ENCODE data around the gene P3H3.

GRCh38 chr12:6834873-6835272 is 6.7 kb downstream of the P3H3 start:
- TF ChIP-seq CTCF (conservative IDR thresholded peaks at IDR 0.05; ENCODE audit: low read depth, low read length) (no peak), CEBPB (IDR thresholded peaks at IDR 0.05; ENCODE audit: low read depth, low read length) (no peak), BHLHE40 (IDR thresholded peaks at IDR 0.05; ENCODE audit: low read depth, low read length) (no peak), POLR2A (IDR thresholded peaks at IDR 0.05; ENCODE audit: low read depth, low read length) (no peak), RCOR1 (IDR thresholded peaks at IDR 0.05; ENCODE audit: insufficient replicate concordance, low read length) (no peak), ELK1 (IDR thresholded peaks at IDR 0.05; ENCODE audit: borderline replicate concordance, low read depth, low read length) (no peak), USF2 (IDR thresholded peaks at IDR 0.05; ENCODE audit: low read depth, low read length) (no peak), FOS (IDR thresholded peaks at IDR 0.05; ENCODE audit: low read depth, low read length) (no peak), MAFK (IDR thresholded peaks at IDR 0.05; ENCODE audit: low read depth, low read length) (no peak), RFX5 (IDR thresholded peaks at IDR 0.05; ENCODE audit: low read depth, low read length) (no peak), MAZ (IDR thresholded peaks at IDR 0.05; ENCODE audit: borderline replicate concordance, low read depth, low read length) (no peak), CHD1 (IDR thresholded peaks at IDR 0.05; ENCODE audit: low read depth, low read length) (no peak), RAD21 (IDR thresholded peaks at IDR 0.05; ENCODE audit: low read length) (no peak)
